Mammary epithelial cell (primary cell): ENCODE results near the gene MEG3.

ENCODE experiments used
- EZH2 ChIP-seq: IDR thresholded peaks from 2 replicates; pipeline ENCODE4 v1.6.1; 2012; ENCODE audit warnings: low read length, inconsistent platforms, borderline replicate concordance
- TF ChIP-seq, protein P1 (sequence below), 2 donors: IDR thresholded peaks in 1 of 2; conservative IDR thresholded peaks in 1 of 2; 2 replicates each; pipeline ENCODE4 v1.5.1; 2011 to 2012; ENCODE audit warnings: inconsistent platforms in 2 of 2, low read length in 2 of 2, mild to moderate bottlenecking in 2 of 2, control low read depth in 1 of 2, low read depth in 1 of 2; ENCODE audit not compliant: insufficient read depth in 1 of 2; ENCODE audit errors: extremely low read depth in 1 of 2

GRCh38 chr14:100899884-100900771, 74.2 kb downstream of the MEG3 start:
- TF ChIP-seq, protein P1, sequence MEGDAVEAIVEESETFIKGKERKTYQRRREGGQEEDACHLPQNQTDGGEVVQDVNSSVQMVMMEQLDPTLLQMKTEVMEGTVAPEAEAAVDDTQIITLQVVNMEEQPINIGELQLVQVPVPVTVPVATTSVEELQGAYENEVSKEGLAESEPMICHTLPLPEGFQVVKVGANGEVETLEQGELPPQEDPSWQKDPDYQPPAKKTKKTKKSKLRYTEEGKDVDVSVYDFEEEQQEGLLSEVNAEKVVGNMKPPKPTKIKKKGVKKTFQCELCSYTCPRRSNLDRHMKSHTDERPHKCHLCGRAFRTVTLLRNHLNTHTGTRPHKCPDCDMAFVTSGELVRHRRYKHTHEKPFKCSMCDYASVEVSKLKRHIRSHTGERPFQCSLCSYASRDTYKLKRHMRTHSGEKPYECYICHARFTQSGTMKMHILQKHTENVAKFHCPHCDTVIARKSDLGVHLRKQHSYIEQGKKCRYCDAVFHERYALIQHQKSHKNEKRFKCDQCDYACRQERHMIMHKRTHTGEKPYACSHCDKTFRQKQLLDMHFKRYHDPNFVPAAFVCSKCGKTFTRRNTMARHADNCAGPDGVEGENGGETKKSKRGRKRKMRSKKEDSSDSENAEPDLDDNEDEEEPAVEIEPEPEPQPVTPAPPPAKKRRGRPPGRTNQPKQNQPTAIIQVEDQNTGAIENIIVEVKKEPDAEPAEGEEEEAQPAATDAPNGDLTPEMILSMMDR (conservative IDR thresholded peaks at IDR 0.05 in 1 of 2, IDR thresholded peaks at IDR 0.05 in 1 of 2; ENCODE audit: extremely low read depth in 1 of 2, insufficient read depth in 1 of 2, low read depth in 1 of 2, low read length in 2 of 2) = no peak
- TF ChIP-seq EZH2 = no peak
